Left cardiac atrium (tissue), 4 donors: ENCODE data around the gene TUBB3. TPM values are rescaled to one million over a fixed set of nuclear protein-coding genes. Genes with fewer than 3 reads are reported as not detected.
"Not testable (repeated sequence)": the region's sequence is repeated elsewhere in the genome, so short reads cannot be mapped to it uniquely, and the experiment has no call there.

ENCODE experiments used
- ATAC-seq, 2 donors: fragments of 200-7000 bp; cut with Tn5 transposase; one replicate each; pipeline ENCODE4 v1.9.1; 2020; ENCODE audit warnings: mild to moderate bottlenecking in 2 of 2, moderate library complexity in 2 of 2
- DNase-seq: peaks from one replicate; pipeline ENCODE4 v3.0.0-alpha.2; 2020
- intact Hi-C, 2 donors: fragments of 100-400 bp; cut with DNase I; formaldehyde crosslinking; loops; one replicate each; pipeline versions ENCODE4 v1.14.1 to v1.15.1; 2022 to 2023
- total RNA-seq, 2 donors: library from RNA; stranded (reverse); fragmentation: NEBNext Ultra II Directional; extraction: Animal tissue kit (Norgen Biotek cat#: 25700); gene quantifications; one replicate each; pipeline ENCODE4 v1.2.1, GENCODE V29; 2021
- donor health status: DM: no; HTN: yes; CAD: no.
- donor health status: DM: no; HTN: yes; CAD: no; lungs with severe emphysema.
- donor health status: DM: yes; HTN: yes; CAD: no.
- donor health status: Dilated cardiomyopathy.

TUBB3 gene
- total RNA-seq, 2 donors from 2014 or later = 3.9 to 8.8 TPM

DNA sequence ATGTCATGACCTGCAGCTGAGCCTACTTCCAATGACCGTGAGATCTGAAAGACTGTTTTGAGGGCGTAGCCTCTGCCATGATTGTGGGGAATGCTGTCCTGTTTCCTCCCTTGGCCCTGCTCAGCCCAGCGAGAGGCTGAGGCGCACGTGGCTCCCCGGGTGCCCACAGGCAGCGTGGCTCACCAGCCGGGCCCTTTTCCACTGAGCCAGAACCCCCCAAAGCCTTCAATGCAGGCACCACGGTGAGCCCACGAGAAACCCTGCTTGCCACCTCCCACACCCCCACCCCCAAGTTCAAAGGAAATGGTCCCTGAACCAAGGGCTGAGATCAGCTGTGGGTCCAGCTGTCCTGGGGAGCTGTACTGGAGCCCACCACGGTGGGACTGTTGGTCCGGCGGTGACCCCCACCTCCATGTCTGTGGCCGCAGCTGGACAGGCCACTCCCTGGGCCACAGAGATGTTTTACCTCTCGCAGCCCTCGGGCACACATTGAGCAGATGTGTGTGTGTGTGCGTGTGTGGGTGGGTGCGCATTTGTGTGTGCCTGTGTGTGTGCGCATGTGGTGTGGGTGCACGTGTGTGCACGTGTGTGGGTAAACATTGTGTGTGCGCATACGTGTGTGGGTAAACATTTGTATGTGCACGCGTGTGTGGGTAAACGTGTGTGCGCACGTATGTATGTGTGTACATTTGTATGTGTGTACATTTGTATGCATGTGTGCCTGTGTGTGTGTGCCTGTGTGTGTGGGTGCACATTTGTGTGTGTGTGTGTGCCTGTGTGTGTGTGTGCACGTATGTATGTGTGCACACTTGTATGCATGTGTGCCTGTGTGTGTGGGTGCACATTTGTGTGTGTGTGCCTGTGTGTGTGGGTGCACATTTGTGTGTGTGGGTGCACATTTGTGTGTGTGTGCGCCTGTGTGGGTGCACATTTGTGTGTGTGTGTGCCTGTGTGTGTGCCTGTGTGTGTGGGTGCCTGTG, 9.4 kb upstream of the TUBB3 start:
- ATAC-seq (no peak), DNase-seq (no peak)
- intact Hi-C loops = no loop called here

GRCh38 chr16:89914642-89915285, 8.4 kb upstream of the TUBB3 start:
- ATAC-seq, DNase-seq, intact Hi-C loops: not testable (repeated sequence)

DNA sequence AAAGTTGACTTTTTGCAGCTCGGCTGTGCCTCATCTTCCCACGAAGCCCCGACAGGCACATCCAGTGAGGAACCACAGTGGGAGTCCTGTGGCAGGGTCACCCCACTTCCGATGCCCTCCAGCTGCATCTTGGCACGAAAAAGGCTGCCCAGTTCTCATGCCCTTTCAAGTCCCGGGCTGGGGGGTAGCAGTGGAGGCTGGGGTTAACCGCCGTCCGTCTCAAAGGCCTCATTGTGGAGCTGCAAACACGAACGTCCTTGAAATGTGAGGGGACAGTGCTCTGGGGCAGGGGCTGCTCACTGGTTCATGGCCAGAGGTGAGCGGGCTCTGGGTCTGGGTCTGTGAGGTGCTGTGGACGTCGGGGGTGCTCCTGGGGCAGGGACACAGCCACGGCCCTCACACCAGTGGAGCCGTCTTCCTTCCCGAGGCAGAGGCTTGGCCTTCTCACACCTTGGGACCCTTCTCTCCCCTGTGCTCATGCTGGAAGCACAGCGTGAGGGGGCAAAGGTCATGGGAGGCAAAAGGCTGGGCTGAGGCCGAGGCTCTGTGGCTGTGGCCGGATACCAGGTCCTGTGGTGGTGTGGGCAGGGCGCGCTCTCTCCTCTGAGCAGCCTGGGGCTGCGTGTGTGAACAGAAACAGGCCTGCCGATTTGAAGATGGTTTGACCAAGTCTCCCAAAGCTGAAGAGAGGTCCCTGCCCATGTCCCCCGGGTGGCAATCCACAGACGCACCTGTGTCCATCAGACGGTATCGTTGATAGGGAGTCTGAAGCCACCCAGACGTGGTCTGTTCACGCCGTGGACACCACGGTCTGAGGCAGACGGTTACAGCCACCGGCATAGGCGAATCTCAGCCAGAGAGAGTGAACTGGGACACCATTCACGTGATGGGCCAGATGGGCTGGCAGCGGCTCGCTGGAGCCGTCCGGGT, 7.6 kb upstream of the TUBB3 start:
- intact Hi-C loops = no loop called here
- DNase-seq (no peak), ATAC-seq (no peak)

DNA sequence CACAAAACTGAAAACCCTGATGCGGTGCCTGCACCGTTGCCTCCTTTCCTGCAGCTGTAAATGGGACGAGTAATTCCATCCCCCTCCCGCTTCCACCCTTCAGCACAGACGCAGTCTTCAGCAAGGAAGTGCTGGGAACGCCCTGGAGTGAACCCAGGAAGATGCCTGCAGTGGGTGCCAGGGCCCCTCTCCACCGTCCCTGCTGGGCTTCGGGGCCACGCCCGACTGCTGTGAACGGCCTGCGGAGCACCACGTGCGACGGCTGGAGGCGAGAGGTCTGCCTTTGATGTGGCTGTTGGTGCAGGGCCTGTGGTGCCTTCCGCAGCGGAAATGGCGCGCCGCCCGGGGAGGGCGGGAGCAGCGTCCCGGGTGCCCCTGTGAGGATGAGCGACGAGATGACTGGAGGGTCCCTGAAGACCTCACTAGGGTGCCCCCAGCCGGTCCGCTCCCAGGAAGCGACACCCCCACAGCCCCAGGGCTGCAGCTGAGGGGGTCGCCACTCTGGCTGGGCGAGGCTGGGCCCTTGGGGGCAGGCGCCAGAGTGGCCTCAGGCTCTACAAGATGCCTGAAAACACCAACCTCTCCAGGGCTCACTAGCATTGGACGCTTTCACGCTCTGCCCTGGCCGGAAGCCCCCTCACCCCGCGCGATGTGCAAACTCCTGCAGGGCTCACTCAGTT, 5.2 kb upstream of the TUBB3 start:
- DNase-seq (peak; percentile 88), ATAC-seq (peak; percentile 61 to 77)
- intact Hi-C loops = no loop called here

- ATAC-seq (peak in 1 of 2 donors; percentile 1), DNase-seq (no peak)
- intact Hi-C loops = no loop called here
Measured at GRCh38 chr16:89918453-89919347, 4.4 kb upstream of the TUBB3 start, which contains the start of gene MC1R. MC1R (plus strand) TSS chr16:89918862; CDS start chr16:89919259, 397 bp downstream.

DNA sequence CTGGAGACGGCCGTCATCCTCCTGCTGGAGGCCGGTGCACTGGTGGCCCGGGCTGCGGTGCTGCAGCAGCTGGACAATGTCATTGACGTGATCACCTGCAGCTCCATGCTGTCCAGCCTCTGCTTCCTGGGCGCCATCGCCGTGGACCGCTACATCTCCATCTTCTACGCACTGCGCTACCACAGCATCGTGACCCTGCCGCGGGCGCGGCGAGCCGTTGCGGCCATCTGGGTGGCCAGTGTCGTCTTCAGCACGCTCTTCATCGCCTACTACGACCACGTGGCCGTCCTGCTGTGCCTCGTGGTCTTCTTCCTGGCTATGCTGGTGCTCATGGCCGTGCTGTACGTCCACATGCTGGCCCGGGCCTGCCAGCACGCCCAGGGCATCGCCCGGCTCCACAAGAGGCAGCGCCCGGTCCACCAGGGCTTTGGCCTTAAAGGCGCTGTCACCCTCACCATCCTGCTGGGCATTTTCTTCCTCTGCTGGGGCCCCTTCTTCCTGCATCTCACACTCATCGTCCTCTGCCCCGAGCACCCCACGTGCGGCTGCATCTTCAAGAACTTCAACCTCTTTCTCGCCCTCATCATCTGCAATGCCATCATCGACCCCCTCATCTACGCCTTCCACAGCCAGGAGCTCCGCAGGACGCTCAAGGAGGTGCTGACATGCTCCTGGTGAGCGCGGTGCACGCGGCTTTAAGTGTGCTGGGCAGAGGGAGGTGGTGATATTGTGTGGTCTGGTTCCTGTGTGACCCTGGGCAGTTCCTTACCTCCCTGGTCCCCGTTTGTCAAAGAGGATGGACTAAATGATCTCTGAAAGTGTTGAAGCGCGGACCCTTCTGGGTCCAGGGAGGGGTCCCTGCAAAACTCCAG, 3.4 kb upstream of the TUBB3 start:
- ATAC-seq = no peak
- intact Hi-C loops = no loop called here
- DNase-seq = no peak

DNA sequence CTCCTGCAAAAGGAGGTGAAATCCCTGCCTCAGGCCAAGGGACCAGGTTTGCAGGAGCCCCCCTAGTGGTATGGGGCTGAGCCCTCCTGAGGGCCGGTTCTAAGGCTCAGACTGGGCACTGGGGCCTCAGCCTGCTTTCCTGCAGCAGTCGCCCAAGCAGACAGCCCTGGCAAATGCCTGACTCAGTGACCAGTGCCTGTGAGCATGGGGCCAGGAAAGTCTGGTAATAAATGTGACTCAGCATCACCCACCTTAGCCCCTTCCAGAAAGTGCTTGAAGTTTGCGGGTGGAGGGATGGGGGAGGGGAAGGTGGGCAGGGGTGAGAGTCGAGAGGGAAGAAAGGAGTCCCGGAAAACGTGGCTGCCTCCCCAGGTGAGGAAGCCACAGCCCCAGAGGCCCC, 2.4 kb upstream of the TUBB3 start:
- DNase-seq (no peak), ATAC-seq (no peak)
- intact Hi-C loops = no loop called here

DNA sequence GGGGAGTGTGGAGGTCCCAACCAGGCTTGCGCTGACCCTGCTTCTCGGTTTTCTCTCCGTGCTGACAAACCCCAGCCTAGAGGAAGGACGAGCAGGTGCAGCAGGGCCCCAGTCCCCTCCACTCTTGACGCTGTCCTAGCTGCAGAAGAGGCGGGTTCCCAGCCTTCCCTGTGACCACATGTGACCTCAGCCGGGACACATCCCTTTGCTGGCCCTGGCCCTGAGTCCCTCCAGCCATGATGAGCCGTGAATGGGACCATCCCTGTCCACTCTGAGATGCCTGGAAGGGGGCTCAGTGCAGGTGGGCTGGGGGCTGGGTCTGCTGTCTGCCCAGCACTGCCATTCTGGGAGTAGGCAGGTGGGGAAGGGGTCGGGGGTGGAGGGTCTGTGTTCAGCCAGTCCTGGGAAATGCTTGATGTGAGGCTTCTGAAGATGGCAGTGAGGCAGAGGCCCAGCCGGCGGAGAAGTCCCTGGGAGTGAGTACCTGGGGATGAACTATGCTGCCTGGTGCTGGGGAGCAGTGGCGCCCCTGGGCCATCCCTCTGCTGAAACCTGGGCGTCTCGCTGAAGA, 1.9 kb upstream of the TUBB3 start:
- no peak for ATAC-seq
- DNase-seq = no peak
- intact Hi-C loops = no loop called here

- DNase-seq = peak; percentile 94
- ATAC-seq = peak; percentile 33 to 74
- intact Hi-C loops = no loop called here
Measured at GRCh38 chr16:89921702-89922476, 1.3 kb upstream of the TUBB3 start.

DNA sequence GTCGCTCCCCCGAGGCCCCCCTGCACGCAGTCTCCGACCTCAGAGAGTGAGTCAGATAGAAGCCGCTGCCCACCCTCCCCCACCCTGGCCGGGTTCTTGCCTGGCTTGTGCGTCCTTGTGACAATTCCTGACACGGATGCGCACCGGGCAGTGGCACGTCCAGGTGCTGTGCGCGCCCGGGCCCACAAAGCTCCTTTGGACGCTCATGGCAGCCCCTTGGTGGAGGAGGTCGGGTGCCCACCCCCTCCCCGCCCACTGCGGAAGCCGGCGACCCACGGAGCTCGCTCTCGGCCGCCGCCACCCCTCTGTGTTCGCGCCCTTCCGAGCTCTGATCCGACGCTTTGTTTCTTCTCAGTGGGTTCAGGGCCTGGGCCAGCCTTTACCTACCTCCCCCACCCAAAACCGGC, 662 bp upstream of the TUBB3 start:
- peak; percentile 22 to 57 for ATAC-seq
- intact Hi-C loops = no loop called here
- peak; percentile 92 for DNase-seq

DNA sequence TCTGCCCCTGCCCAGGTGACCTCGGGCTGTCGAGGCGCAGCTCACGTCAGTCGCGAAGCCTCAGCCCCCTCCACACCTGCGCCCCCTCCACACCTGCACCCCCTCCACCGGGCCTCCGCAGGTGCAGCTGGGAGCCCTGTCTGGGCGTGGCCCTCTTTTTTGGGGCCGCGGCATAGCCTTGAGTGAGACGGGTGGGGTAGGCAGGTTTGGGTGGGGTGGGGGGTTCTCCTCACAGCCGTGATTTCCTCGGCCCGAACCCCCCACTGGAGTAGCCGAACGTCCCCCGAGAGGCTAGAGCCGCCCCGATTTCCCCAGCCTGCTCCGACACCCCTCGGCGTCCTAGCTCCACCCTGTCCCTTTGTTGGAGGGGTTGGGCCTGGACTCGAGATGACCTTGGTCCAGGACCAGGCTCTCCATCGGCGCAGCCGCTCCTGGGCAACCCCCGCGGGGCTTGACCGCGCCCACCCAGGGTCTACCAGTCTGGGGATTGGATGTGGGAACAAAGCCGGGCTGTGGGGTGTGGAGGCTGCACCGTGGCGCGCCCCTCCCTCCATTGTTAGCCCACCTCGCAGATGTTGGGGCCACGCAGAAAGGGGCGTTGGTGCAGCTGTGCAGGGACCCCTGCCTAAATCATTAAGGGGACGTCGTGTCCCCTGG, 626 bp downstream of the TUBB3 start:
- DNase-seq (no peak), ATAC-seq (no peak)
- intact Hi-C loops = no loop called here

DNA sequence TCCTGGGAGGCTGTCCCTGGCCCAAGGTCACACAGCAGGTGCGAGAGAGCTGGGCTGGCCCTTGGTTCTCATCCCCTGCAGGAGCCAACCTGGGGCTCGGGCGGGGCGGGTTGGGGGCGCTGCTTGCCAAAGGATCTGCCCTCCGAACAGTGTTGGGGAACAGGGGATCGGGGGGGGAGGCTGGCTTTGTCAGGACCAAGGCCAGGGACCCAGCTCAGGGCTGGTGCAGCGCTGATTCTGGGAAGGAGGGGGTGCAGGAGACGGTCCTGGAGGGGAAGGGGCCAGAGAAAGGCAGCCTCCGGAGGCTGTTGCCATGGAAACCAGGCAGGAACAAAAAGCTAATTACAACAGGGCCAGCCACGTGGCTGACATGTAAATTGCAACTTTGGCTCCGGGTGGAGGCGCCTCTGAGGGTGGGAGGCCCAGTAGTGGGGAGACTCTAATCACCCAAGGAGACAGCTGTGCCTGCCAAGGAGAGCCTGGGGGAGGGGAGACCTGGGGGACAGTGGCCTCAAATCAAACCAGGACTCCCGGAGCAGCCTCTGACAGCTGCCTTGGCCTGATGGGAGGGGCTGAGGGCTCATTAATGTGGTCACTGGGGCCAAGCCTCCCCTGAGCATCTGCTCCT, 1.3 kb downstream of the TUBB3 start:
- DNase-seq (peak; percentile 39), ATAC-seq (no peak)
- intact Hi-C loops = no loop called here

DNA sequence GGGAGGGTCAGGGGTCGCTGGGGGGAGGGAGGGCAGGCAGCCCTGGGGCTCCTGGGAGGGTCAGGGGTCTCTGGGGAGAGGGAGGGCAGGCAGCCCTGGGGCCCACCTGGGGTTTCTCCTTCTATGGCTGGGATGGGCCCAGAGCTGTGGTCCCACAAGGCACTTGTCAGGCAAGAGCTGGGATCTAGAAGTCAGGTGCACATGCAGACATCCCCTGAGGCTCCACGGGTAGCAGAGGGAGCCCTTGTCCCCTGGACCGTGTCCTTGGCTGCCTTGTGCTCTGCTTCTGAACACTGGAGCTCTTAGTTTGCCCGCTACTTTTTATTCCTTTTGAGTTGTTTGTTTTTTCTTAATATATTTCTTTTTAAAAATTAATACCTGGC, 1.8 kb downstream of the TUBB3 start:
- intact Hi-C loops = no loop called here
- DNase-seq (no peak), ATAC-seq (no peak)

DNA sequence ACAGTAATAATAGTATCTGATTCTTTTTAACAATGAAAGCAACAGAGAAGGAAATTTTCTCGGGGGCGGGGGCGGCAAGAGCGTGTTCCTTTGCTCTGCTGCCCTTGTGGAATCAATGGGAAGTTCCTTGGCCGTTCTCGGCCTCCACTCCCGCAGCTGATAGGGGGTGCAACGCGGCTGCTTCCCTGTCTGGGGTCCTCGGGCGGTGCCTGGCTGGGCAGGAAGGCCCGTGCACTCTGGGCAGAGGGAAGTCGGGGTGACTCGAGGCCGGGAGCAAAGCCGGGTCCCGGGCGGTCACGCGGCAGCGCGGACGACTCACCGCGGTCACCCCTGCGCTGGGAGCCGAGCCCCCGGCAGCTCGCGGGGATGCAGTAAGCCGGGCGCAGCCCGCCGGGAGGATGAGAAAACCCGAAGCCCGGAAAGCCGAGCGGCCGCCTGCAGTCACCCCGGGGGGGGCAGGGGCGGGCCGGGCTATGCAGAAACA, 2.5 kb downstream of the TUBB3 start:
- ATAC-seq = peak in 1 of 2 donors; percentile 0
- intact Hi-C loops = no loop called here

More for the DNA sequence above, 2.5 kb downstream of the TUBB3 start:
- DNase-seq = no peak
